Limb (tissue), 2 donors: ENCODE data around the gene TC2N.
"Not testable (repeated sequence)": the region's sequence is repeated elsewhere in the genome, so short reads cannot be mapped to it uniquely, and the experiment has no call there.

Experiments used
- DNase-seq, 2 donors: peaks; one replicate each; pipeline ENCODE4 v3.0.0-alpha.2; 2016; ENCODE audit errors: extremely low spot score in 2 of 2

The TC2N gene

DNA sequence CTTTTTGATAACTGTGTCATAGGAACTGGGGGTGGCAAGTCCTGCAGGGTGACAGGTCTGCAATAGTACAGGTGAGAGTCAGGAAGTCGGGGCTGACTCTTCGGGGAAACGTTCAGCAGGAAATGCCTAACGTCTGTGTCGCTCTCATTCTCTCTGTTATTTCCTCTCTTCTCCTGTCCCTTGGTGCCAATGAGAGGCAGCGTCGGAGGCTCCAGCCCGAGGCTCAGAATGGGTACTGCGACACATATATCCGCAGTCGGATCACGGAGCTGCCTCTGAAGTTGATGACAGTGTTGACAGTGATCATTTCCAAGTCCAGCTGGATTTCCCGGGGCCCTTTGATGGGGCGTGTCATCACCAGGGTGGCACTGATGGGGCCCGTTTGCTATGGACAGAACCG lies 2.7 kb upstream of the TC2N start:
- no peak for DNase-seq

GRCh38 chr14:91869556-91869955 lies 2.2 kb upstream of the TC2N start:
- no peak for DNase-seq

- no peak for DNase-seq
Measured at GRCh38 chr14:91866511-91867295, 633 bp downstream of the TC2N start.

- no peak for DNase-seq
Measured at GRCh38 chr14:91866061-91866460, 1.3 kb downstream of the TC2N start.

DNA sequence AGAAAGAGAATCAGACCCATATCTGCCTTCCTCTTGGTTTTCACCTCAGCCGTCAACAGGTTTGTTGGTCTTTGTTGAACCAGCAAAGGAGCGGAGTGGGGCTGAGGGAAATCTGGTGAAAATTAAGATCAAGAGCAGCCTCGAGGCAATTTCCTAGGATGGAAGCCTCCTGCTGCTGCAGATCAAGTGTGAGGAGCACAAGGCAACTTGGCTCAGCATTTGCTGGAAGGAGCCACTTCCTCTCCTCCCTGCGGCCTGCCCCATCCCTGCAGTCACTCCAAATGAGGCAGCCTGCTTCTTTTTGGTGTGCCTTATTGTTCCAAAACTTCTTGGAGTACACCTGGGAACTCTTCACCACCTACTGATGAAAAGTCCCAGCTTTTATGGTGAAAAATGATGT lies 4.9 kb downstream of the TC2N start:
- DNase-seq, result no peak

DNA sequence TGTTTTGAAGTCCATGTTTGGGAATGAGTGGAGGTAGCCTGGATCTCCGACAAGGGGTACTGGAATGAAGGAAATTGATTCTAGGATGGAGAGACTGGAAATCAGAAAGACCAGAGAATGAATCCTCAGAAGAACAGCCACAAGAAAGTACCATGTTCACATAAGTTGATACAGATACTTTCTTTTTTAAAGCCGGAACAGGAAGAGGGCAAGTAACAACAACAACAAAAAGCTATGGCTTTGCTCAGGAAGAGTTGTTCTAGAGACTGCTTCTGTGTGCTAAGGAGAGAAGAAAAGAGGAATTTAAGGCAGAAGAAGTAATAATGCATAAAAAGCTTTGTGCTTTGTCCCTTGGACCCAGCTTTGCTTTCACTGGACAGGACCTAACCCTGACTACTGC lies 6.2 kb downstream of the TC2N start:
- no peak for DNase-seq

DNA sequence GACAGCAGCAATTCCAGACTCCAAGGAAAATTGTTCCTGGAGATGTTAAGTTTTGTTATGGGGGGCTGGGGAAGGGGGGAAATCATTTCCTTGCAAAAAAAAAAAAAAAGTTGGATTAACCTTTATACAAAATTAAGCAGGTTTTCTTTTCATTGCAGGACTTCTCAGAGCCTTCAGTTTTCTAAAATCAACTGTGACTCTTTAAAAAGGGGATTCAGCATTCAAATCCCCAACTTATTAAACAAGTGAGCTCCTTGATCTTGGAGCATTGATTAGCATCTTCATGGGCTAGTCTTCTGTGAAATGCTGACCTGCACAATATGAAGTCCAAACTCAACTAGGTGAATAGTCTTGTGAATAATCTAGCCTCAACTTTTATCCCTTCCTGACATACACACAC lies 7.1 kb downstream of the TC2N start:
- no peak for DNase-seq

DNA sequence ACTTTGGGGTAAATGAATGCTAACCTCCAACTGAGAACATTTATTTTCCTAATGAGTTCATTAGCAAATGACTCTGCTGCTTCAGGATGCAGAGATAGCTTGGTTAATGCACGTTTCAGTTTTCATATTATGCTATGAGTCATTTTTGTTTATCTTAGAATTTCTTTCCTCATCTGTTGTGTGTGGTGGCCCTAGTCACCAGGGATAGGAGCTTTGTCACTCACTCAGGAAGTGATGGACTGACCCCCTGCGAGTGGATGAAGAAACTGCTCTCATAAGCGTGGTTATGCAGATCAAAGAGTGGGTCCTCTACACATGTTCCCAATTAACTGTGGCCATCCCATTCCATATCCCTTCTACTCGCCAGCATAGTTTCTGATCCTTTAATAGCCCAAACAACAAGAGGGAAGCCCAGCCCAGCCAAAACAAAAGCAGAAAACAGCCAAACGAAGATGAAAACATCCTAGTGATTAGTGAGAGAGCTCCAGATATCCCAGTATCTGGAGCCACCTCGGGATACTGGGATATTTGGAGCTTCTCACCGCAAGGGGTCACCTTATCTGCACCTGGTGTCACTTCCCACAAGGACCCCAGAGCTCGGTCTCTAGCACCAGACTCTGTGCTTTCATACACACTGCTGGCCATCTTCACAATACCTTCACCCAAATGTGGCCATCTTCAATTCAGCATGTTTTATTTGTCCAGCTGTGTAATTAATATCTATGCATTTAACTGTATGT lies 8.6 kb downstream of the TC2N start:
- no peak for DNase-seq

- no peak for DNase-seq
Measured at GRCh38 chr14:91857614-91858013, 9.7 kb downstream of the TC2N start.

DNA sequence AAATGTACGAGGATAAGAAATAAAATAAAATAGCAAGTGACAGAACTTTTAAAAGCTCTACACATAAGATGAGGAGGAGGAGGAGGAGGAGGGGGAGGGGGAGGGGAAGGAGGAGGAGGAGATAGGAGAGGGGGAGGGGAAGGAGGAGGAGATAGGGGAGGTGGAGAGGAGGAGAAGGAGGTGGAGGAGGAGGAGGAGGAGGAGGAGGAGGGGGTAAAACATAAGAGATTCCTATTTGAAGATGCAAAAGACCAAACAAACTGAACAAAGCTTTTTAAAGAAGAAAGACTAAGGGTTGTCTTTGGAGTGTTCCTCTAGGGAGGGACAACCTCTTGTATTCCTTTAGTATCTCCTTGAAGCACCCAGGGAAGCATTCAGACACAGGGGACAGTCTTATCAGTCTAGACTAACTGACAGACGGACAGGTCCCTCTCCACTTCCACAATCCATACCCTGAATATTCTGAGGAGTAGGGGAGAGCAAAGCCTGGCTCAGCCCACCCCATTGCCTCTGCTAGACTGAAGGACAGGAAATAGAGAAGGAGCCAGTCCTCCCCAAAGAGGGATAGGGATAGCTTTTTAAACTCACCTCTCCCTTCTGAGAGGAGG lies 12.9 kb downstream of the TC2N start:
- no peak for DNase-seq

DNA sequence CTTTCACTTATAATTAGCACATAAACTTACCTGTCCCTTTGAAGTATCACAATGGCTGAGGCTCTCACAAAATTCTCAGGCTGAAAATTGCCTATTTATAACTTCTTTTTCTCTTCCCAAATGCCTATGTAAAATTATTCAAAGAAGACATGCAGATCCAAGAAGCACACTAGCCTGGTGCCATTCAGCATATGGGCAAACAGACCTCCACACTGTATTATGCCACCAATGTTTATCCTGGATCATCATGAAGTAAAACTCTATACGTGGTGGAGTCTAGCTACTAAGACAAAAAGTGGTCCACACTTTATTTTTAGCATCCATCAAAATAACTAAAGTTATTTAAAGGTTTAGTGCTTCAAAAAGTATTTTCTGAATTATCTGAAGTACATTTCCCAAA lies 15.8 kb downstream of the TC2N start:
- no peak for DNase-seq

DNA sequence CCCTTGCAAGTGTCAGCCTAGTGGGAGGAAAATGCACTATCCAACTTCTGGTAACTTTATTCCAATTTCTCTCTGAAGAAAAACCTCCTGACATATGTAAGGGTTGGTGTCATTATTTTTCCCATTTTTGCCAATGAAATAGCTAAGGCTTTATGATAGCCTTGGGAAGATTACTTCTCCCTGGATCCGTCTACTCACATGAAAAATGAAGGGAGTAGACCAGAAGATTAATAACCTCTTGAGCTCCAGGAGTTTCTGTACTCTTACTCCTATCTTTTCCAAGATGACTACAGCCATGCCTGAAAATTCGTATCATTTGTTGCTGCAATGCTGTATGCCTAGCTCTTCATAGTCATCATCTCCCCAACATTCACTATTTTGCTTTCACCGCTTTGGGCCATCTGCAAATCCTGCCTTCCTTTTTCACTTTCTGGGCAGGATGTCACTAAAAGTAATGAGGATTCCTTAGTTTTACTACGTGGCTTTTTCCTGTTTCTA lies 18.8 kb downstream of the TC2N start:
- DNase-seq, result no peak

- no peak for DNase-seq
Measured at GRCh38 chr14:91847693-91848092, 19.6 kb downstream of the TC2N start.

DNA sequence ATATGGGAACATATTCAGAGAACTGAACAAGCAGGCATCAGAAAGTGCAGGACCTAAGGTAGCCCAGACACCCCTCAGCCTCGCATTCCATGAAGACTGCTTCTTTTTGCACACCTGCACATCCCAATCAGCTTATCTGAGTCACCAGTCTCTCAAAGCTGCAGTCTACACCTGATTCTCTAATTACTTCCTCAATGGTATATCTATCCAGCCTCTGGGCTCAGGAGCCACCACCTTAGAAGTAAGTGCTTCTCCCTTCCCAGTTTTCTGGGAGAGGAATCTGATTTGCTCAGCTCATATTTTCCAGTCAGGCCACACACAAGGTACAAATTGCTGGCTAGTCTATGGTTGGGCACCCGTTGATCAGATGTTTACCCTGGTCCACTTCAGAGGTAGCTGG lies 21.7 kb downstream of the TC2N start:
- DNase-seq, result no peak

DNA sequence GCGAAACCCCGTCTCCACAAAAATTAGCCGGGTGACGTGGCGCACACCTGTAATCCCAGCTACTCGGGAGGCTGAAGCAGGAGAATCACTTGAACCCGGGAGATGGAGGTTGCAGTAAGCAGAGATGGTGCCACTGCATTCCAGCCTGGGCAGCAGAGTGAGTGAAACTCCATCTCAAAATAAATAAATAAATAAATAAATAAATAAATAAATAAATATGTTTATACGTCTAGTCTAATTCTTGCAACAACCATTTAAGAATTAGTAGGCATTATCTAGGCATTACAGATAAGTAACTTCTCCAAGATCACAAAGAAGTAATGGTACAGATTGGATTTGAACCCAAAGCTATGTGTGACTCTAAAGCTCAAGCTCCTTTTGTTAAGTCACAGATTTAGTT lies 22.3 kb downstream of the TC2N start:
- not testable (repeated sequence) for DNase-seq

GRCh38 chr14:91844029-91844428 lies 23.3 kb downstream of the TC2N start:
- DNase-seq, result no peak

DNA sequence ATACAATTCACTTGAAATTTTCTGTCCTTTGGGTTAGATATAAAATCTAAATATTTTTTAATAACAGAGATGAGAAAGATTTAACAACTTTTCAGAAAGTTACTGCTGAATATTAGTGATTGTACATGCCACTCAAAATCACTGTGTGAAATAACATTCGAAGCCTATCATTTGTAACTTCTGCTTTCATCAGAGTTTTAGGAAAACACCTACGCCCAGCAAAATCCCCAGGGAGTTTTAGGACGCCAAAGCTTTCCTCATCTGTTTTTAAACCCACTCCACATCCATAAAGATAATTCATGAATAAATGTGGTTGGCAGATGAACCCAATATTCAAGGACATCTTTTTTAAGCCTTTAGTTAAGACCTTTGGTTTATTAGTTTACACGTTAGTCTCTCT lies 23.9 kb downstream of the TC2N start:
- no peak for DNase-seq

DNA sequence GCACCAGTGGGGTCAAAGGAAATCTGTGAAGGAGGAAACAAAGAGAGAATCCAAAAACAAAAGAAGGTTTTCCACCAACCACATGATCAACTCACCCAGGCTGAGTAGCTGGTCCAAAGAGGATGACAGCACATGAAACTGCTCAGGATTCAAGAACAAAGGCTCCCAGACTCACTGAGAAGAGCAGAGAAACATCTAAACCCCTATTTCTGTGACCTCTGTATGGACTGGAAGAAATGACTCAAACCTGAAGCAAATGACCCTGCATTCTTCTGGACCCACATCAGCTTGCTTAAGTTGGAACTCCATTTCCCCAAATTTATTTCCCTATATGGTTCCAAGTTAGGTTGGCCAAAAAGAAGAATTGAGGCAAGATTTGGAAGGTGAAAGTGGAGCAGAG lies 26.3 kb downstream of the TC2N start:
- no peak for DNase-seq

- no peak for DNase-seq
Measured at GRCh38 chr14:91839749-91840148, 27.6 kb downstream of the TC2N start.

GRCh38 chr14:91837076-91837475 lies 30.3 kb downstream of the TC2N start:
- no peak for DNase-seq

DNA sequence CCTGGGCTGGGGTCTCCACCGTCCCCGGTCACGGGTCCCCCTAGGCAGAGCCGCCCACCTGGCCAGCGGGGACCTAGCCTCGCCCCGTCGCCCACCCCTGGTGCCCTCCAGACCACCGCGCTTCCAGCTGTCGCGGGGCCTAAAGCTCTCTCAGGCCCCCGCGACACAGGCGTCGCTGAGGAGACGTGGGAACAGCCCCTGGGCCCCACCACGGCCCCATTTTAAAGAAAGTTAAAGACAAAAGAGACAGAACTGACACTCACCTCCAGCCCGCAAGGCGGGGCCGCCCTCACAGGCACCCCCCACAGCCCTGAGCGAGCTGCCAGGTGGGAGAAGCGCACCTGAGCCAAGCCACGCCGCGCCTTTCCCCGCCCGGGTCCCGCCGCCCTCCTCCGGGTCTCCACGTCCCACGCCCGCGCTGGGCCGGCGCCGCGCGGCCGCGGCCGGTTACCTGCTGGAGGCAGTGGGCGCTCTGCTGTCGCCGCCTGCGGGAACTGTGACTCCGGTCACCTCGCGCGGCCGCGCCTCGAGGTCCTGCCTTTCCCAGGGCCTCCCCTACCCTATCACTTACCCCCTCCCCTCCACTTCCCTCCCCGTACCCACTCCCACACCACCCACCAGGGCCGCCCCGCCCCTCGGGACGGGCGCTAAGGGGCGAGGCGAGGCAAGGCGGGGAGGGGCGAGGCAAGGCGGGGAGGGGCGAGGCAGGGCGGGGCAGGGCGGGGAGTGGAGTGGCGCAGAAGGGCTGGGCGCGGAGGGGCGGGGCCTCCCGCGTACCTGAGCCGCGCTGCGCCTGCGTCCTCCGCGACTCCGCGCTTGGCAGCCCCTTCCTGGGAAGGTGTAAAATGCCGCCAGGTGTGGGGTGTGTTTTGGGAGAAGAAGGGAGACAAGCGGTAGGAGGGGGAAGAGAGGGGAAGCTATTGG lies 31.2 kb downstream of the TC2N start:
- DNase-seq, result peak in 1 of 2 donors; percentile 85
